Measurements from ENCODE around the gene CDC42BPA. TPM values are rescaled to one million over a fixed set of nuclear protein-coding genes. Genes with fewer than 3 reads are reported as not detected.
"Not testable (repeated sequence)": the region's sequence is repeated elsewhere in the genome, so short reads cannot be mapped to it uniquely, and the experiment has no call there.

CDC42BPA gene
- total RNA-seq, 1 donor from 2014 or later: 10.0 TPM

DNA sequence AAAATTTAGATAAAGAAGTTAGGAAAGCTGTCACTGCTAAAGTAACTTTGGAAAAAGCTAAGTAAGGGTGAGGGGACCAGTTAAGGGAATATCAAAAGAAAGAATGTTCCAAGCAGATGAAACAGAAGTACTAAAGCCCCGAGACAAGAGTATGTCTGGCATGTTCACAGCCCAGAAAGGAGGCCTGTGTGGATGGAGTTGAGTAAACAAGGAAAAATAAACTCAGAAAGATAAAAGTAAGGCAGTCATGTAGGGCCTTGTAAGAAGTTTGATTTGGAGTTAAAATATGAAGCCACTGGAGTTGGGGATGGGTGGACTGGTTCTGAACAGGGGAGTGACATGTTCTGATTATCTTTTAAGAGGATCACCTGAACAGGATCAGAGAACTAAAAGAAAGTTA lies 177.9 kb downstream of the CDC42BPA start:
- intact Hi-C loops (cut with micrococcal nuclease): no loop called here

DNA sequence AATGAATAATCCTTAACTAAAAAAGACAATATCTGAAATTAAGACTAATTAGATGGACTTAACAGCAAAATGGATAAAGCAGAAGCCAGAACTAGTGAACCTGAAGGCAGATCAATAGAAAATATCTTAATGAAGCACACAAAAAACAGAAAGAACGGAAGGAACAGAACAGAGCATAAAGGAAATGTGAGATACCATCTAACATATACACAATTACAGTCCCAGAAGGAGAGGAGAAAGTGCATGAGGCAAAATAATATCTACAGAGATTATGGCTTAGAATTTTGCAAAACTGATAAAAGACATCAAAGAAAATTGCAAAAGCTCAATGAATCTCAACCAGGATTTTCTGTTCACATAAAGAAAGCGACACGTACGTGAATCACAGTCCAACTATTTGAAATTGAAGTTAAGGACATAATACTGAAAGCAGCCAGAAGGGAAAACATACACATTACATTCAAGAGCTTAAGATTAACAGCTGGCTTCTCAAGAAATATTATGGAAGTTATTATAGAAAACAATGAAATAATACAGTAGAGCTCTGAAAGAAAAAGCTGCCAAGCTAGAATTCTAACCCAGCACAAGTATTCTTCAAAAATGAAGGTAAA lies 182.0 kb downstream of the CDC42BPA start:
- intact Hi-C loops (cut with micrococcal nuclease): loop anchor here (10.0 kb wide), 1 partner anchor 298 kb away; no protein-coding TSS in a partner anchor

DNA sequence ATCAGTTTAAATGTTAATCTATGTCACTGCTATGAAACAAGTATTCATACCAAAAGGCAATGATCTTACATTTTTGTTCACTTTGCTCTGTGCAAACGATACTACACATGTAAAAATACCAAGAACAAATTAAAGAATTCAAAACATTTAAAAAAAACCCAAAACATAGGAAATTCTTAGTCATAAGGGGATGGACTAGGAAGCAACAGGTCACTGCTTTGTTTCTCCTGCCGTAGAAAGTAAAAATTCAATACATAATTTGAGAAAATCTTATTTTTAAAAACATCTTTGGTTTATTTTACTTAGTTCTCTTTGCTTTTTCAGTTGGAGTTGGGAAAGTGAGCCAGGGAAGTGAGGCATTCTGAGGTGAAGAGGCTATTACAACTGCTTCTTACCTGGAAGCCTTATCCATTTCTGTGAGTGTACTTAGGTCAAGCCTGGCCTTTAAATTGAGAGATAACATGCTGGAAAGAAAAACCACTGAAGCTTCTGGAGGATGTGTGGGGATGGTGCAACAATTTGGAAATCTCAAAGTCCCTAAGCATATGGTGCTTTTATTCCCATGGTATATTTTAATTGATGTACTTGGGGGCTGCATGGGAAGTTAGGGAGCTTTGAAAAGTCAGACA lies 183.5 kb downstream of the CDC42BPA start:
- intact Hi-C loops (cut with micrococcal nuclease): loop anchor here (10.0 kb wide), 1 partner anchor 300 kb away; no protein-coding TSS in a partner anchor

DNA sequence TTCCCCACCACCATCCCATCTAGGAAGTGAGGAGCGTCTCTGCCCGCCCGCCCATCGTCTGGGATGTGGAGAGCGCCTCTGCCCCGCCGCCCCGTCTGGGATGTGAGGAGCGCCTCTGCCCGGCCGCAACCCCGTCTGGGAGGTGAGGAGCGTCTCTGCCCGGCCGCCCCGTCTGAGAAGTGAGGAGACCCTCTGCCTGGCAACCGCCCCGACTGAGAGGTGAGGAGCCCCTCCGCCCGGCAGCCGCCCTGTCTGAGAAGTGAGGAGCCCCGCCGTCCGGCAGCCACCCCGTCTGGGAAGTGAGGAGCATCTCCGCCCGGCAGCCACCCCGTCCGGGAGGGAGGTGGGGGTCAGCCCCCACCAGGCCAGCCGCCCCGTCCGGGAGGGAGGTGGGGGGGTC lies 185.6 kb downstream of the CDC42BPA start:
- intact Hi-C loops (cut with micrococcal nuclease): loop anchor here (10.0 kb wide), 1 partner anchor 302 kb away; no protein-coding TSS in a partner anchor

DNA sequence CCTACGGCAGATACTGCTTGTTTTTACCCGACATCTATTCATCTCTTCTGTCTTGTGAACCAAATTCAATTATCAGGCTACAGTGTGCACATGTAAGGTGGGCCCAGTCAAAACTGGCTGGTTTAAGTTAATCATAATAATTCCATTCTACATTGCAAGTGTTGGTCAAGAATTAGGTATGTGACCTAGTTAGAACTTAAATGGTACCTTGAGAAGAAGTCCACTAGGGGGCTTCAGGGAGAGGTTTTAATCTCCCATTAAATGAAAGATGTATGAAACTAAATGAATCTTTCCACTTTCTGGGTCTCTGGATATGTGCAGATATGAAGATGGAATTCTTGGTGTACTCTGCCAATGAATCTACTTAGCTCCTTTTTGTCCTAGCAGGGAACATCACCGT lies 187.1 kb downstream of the CDC42BPA start:
- intact Hi-C loops (cut with micrococcal nuclease): loop anchor here (10.0 kb wide), 1 partner anchor 304 kb away; no protein-coding TSS in a partner anchor

DNA sequence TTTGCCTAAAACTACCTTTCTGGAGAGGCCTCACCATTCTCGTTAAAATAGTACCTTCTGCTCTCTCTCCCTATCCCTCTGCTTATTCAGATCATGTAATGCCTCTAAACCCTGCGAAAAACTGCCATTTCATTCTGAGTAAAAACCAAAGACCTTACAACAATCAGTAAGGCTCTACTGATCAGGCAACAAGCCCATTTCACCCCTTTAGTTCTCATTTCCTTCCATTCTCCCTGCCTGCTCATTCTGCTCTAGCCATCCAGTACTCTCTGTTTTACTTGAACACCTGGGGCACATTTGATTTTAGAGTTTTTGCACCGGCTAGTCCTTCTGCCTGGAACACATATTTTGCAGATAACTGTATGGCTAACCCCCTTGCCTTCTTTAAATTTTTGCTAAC lies 190.4 kb downstream of the CDC42BPA start:
- intact Hi-C loops (cut with micrococcal nuclease): no loop called here

DNA sequence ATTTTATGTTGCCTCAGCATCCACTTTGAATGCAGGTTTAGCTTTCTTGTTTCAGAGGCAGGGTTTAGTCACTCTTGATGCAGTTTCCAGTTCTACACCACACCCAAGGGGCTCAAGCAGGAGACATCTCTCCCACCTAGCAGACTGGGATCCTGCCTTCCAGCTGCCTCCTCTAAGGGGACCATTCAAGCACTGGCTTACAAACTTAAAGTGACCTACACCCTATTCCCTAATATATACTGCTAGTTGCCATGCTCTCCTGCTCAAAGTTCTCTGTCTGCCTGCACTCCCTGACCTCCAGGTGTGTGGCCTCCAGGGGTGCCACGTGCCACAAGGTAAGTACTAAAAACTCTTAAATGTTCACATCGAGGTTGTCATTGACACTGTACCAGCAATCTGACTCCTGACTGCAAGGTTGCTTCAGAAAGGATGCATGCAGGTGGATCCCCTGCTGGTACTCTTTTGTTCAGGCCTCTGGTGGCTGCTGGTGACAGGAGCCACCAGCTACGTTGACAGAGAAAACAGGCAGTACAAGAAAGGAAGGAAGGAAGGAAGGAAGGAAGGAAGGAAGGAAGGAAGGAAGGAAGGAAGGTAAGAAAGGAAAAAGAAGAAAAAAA lies 192.3 kb downstream of the CDC42BPA start:
- intact Hi-C loops (cut with micrococcal nuclease): no loop called here

DNA sequence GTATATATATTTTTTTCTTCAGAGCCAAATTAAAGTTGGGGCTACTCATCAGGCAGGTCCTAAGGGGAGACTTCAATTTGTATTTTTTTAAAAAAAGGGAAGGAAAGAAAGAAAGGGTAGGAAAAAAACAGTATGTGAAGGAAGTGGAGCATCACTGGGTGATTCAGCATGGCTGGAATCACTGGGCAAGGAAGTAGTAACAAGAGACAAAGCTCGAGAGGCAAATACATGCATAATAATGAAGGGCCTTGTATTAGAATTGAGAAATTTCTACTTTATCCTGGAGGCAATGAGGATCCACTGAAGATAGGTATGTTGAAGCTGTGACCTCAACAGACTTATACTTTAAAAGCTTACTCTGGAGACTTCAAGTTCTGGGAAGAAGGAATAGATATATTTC lies 193.8 kb downstream of the CDC42BPA start:
- intact Hi-C loops (cut with micrococcal nuclease): no loop called here

DNA sequence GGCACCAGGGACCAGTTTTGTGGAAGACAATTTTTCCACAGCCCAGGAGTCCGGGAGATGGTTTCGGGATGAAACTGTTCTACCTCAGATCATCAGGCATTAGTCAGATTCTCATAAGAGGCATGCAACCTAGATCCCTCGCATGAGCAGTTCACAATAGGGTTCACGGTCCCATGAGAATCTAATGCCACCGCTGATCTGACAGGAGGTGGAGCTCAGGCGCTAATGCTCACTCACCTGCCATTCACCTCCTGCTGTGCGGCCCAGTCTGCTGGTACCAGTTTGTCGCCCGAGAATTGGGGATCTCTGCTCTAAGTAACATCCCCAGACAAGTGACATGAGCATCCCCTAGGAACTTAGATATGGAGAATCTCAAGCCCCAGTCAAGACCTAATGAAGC lies 197.5 kb downstream of the CDC42BPA start:
- intact Hi-C loops (cut with micrococcal nuclease): no loop called here

DNA sequence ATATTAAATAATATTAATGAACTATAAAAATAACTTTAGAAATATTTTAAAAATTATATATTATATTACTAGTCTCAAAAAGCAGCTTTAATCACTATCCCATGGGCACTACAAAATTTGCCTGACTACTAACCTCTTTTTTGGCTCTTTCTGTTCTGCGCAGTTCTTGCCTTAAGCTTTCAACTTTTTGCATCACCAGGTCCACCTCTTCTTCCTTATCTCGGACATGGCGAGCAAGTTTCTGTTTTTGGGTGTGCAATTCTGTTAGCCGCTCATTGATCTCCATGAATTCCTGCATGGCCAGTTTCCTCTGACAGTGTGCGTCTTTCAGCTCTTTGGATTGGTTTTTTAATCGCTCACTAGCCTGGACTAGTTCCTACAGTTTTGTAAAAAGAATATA lies 205.8 kb downstream of the CDC42BPA start:
- intact Hi-C loops (cut with micrococcal nuclease): no loop called here

DNA sequence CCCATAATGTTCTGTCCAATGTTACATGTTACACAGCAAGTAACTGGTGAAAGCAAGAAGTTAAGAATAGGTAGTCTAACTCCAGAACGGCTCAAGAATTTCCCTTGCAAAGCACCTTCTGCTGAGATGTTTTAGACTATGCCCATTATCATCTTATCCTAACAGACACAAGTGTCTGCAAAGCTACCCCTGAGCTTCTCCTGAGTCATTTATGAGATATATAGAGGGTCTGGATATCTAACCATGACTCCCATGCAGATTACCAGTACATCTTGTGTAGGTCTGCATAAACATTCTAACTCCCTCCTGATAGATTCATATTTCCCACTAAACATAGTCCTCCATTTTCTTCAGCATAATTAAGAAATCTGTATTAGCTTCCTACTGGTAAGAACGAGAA lies 206.5 kb downstream of the CDC42BPA start:
- intact Hi-C loops (cut with micrococcal nuclease): no loop called here

DNA sequence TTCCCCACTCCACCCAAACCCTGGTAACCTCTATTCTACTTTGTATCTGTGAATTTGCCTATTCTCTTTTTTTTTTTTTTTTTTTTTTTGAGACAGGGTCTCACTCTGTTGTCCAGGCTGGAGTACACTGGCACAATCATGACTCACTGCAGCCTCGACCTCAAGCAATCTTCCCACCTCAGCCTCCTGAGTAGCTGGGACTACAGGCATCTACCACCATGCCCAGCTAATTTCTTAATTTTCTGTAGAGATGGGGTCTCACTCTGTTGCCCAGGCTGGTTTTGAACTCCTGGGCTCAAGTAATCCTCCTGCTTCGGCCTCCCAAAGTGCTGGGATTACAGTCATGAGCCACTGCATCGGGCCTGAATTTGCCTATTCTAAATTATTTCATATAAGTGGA lies 213.0 kb downstream of the CDC42BPA start:
- intact Hi-C loops (cut with micrococcal nuclease): not testable (repeated sequence)

DNA sequence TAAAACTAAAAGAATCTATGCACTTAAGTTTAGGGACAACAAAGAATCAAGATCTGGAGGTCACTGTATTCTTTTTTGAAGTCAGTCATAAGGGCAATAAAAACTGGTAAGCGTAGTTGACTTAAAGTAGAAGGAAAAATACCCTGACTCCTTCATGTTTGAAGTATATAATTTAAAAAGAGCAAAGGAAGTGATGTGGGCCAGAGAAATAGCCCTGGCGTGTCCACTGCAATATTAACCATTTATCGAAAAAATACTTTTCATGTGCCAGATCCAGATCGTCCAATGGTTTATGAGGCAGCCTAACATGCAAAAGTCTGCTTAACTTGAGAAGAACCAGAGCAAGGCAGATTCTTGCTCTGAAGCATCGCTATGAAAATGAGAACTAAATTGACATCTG lies 216.2 kb downstream of the CDC42BPA start:
- intact Hi-C loops (cut with micrococcal nuclease): no loop called here

DNA sequence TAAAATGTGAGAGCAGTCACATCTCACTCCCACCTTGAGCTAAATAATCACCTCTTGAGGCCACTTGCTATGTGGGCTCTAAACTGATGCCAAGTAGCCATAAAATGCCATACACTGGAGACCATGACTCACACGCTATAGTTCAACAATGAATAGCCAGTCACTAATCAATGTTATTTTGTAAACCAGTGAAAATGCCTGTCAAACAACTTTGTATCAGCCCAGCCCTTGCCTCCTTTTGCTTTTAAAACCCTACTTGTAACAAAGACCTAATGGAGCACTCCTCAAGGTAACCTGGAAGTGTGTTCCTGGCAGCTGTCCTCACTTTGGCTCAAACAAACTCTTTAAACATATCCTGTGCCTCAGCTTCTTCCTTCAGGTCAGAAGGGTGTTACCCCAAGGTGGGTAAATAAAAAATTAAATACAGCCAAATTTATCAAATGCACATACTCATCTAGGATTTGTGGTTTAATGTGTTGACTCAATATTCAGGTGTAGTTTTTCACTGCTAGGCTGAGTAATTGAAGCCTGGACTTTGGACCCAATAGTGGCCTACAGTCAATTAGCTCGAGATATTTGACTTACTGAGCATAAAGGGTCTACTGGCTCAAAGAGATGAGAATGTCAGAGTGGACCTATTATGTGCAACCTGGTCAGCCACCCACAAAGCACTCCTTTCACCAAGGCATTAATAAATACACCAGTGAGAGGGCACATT lies 223.9 kb downstream of the CDC42BPA start:
- intact Hi-C loops (cut with micrococcal nuclease): no loop called here

DNA sequence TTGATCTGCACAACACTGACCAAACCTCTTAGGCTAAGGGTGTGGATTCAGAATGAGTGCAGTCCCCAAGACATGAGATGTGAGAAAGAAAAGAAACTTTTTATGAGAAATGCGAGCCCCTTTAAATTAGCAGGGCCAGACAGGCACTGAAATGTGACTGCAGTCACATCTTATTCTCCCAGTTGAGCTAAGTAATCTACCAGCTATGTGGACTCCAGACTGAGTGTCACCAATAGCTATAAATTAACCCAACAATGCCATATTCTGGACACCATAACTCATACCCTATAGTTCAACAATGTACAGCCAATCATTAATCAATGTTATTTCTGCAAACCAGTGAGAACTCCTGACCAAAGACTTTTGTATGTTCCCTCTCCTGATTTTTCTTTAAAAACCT lies 225.0 kb downstream of the CDC42BPA start:
- intact Hi-C loops (cut with micrococcal nuclease): no loop called here

DNA sequence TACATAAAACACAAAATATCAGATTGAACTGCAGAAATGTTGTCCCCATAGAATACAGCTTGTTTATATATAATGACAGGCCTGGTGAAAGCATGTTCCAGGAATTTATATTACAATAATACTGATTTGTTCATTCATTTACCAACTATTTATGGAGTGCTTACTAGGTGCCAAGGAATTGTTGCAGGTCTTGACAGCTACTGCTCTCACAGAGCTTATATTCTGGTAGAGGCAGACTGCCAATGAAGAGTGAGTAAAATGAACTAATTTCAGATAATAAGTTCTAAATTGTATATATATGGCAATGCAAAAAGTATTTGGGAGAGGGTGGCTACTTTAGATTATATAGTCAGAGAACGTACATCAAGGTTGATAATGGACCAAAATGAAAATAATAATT lies 226.2 kb downstream of the CDC42BPA start:
- intact Hi-C loops (cut with micrococcal nuclease): no loop called here

DNA sequence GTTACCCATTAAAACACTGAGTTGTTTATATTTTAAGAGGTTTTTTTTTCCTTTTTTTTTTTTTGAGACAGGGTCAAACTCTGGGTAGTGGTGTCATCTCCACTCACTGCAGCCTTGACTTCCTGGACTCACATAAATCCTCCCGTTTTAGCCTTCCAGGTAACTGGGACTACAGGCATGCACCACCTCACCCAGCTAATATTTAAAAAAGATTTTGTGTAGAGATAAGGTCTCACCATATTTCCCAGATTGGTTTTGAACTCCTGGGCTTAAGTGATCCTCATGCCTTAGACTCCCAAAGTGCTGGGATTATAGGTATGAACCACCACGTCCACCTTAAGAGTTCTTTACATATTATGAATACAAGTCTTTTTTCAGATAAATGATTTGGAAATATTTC lies 231.7 kb downstream of the CDC42BPA start:
- intact Hi-C loops (cut with micrococcal nuclease): no loop called here

DNA sequence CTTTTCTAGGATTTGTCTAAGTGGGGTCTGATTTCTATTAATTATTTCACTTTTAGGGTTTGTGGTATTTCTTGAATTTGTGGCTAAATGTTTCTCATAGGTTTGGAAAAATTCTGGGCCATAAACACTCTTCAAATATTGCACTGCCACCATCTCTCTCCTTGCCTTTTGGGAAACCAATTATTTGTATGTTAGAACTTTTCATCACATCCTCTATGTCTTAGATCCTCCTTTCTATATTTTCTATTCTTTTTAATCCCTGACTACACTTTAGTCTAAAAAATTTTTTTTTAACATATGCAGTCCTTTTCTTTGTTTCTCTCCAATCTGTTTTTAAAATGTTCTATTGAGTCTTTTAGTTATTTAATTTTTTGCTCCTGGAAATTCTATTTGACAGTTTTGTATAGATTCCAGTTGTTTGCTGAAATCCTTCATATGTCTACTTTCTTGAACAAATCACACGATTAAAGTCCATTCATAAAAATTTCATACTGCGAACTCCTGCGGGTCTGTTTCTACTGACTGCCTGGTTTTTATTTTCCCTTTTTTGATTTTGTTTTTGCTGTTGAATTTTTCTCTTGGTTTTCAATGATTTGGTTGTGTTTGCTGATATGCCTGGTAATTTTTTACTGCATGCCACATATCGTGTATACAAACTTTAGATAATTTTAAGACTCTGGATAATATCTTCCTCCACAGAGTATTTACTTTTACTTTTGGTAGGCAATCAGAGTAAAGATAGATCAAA lies 235.1 kb downstream of the CDC42BPA start:
- intact Hi-C loops (cut with micrococcal nuclease): no loop called here

DNA sequence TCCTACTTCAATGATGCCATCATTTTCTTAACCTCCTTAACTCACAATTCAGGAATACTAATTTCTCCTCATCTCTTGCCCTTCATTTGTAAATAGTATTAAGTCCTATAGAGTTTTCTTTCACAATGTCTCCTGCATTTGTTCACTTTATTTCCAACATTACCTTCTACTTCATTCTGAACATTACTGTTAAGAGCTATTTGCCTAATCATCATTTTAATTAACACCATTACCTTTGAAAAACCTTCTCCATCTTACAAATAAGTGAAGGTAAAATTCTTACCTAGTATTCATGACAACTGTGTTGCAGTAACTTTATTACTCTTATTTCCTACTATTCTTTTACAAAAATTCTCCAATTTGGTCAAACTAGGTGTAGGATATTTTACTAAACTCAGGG lies 240.5 kb downstream of the CDC42BPA start:
- intact Hi-C loops (cut with micrococcal nuclease): no loop called here

DNA sequence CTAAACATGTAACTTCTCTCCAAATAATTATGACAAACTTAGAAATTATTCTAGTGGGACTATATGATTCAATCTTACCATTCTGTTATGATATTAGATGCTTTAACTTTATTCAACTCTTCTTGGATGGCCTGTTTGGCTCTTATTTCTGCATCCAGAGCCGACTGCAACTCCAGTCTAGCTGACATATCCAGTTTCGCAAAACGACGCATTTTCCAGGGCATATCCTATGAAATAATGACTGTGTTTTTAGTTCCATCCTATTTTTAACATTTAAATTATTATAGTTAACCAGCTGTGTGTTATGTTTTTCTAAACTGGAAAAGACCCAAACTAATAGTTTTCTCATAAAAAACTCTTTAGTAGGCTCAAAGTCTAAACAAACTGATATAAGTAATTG lies 244.5 kb downstream of the CDC42BPA start:
- intact Hi-C loops (cut with micrococcal nuclease): no loop called here

DNA sequence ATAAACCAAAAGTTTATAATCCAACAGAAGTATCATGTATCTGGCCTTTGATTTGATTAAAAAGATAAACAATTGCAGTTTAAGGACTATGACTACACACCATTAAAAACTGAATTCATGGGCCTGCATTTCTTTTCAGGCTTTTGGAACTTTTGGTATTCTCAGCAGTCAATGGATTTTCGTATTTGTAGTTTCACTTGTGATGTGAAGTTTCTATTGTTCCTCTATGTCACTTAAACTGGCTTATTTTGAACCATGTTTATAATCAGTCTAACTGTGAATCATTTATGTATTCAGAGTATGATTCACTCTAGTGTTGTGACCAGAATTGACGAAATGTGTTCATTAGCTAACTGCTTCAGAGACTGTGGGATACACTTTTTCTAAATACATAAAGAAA lies 245.3 kb downstream of the CDC42BPA start:
- intact Hi-C loops (cut with micrococcal nuclease): no loop called here
